ENCODE data around the gene LACTB. TPM values are rescaled to one million over a fixed set of nuclear protein-coding genes. Genes with fewer than 3 reads are reported as not detected.

LACTB gene
- total and polyA plus RNA-seq, 10 of the 15 experiments (the other 5 are each of a cell fraction or from before 2014, with no cell fraction given), result 5.0 to 35.3 (median 16.6) TPM

DNA sequence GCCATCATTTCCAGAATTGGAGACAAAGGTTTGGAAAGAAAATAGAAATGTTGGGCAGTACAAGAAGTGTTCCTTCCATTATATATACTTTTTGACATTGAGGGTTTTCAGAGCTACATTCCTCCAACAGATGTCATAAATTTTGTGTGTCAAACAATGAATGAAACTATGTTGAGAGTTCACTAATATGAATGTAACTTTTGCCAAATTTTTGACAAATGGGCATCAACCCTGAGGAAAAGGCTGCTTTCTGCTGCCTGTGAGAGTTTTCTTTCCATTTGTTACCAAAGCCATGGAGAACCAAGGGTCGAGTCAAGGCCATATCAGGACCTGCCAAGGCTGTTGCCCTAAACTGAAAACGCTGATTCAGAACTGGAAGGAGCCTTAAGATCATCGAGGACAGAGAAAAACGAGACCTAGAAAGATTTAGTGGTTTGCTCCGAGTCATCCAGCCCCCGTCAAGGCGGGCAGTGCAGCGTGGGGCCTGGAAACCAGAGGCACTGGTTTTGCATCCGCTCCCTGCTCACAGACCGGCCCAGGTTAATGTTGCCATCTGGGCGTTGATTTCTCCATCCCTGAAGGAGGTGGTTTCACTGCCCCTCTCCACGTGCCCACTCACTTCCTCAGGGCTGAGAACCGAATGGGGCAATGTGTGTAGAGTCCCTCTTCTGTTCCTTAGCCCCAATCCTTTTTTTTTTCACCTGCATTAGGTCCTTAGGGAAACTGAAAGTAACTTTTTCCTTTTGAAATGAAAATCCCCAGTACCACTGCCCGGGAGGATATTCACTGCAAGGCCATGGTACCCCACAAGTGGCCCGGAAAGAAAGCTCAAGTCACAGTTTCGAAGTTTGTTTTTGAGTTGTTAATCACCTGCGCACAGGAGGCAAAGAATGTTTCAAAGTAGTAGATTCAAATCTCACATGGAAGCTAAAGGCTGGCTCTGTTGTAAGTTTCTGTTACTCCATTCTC, 46.4 kb upstream of the LACTB start:
- no peak for DNase-seq (ENCODE audit: low read depth, low spot score)
- no peak overlapping the region for H3K4me2 ChIP-seq (ENCODE audit: control insufficient read depth, insufficient read depth)
- SMC1A ChIA-PET (ENCODE audit: uncharacterized antibody, unreplicated experiment), result interaction anchor here (0.7 to 0.8 kb wide), 2 partner anchors 31 to 36 kb away, joined by 3 read pairs; no protein-coding TSS in a partner anchor
- RAD21 ChIA-PET (ENCODE audit: unreplicated experiment), result no interaction called here
- WGBS (ENCODE audit: insufficient coverage, insufficient replicate concordance, low lambda C conversion rate, missing lambda C conversion rate), result 35% methylated on average over 17 of the region's 17 CpGs
- in situ Hi-C loops (cut with MboI), result no loop called here
- no peaks in the 10 kb centered on the region for H3K9me3 ChIP-seq (replicated peaks; ENCODE audit: control insufficient read depth, insufficient read depth, low read length)
- H3K27me3 ChIP-seq (replicated peaks in 1 of 2; ENCODE audit: control insufficient read depth in 2 of 2, insufficient read depth in 2 of 2, low read length in 1 of 2), result no peaks in the 10 kb centered on the region
- no peak for ATAC-seq
- no peak overlapping the region for H3K27ac ChIP-seq (ENCODE audit: control insufficient read depth, insufficient read depth)
- POLR2A ChIA-PET, result no interaction called here
- H3K4me3 ChIP-seq, result no peak overlapping the region
- FAIRE-seq, result no peak
- CTCF ChIA-PET, result interaction anchor here (1.7 kb wide), 1 partner anchor 19 kb away, joined by 4 read pairs; no protein-coding TSS in a partner anchor
- H3K4me1 ChIP-seq (ENCODE audit: control insufficient read depth, insufficient read depth, low read length), result peaks cover 9% of the 10 kb centered on the region
- intact Hi-C loops (cut with micrococcal nuclease; ENCODE audit: unreplicated experiment), result no loop called here
- TF ChIP-seq HDGF (IDR thresholded peaks at IDR 0.05) (no peak), RFX5 (IDR thresholded peaks at IDR 0.05; ENCODE audit: low read depth, low read length) (no peak), SMAD5 (IDR thresholded peaks at IDR 0.05; ENCODE audit: low read depth) (no peak), ZNF207 (IDR thresholded peaks at IDR 0.05; ENCODE audit: borderline replicate concordance) (no peak), ZNF24 (IDR thresholded peaks at IDR 0.05) (no peak), POLR2A (IDR thresholded peaks at IDR 0.05; ENCODE audit: low read depth, low read length) (no peak)
- TF ChIP-seq, protein P1, sequence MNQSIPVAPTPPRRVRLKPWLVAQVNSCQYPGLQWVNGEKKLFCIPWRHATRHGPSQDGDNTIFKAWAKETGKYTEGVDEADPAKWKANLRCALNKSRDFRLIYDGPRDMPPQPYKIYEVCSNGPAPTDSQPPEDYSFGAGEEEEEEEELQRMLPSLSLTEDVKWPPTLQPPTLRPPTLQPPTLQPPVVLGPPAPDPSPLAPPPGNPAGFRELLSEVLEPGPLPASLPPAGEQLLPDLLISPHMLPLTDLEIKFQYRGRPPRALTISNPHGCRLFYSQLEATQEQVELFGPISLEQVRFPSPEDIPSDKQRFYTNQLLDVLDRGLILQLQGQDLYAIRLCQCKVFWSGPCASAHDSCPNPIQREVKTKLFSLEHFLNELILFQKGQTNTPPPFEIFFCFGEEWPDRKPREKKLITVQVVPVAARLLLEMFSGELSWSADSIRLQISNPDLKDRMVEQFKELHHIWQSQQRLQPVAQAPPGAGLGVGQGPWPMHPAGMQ (IDR thresholded peaks at IDR 0.05; ENCODE audit: borderline replicate concordance), result no peak
- TF ChIP-seq, protein P2, sequence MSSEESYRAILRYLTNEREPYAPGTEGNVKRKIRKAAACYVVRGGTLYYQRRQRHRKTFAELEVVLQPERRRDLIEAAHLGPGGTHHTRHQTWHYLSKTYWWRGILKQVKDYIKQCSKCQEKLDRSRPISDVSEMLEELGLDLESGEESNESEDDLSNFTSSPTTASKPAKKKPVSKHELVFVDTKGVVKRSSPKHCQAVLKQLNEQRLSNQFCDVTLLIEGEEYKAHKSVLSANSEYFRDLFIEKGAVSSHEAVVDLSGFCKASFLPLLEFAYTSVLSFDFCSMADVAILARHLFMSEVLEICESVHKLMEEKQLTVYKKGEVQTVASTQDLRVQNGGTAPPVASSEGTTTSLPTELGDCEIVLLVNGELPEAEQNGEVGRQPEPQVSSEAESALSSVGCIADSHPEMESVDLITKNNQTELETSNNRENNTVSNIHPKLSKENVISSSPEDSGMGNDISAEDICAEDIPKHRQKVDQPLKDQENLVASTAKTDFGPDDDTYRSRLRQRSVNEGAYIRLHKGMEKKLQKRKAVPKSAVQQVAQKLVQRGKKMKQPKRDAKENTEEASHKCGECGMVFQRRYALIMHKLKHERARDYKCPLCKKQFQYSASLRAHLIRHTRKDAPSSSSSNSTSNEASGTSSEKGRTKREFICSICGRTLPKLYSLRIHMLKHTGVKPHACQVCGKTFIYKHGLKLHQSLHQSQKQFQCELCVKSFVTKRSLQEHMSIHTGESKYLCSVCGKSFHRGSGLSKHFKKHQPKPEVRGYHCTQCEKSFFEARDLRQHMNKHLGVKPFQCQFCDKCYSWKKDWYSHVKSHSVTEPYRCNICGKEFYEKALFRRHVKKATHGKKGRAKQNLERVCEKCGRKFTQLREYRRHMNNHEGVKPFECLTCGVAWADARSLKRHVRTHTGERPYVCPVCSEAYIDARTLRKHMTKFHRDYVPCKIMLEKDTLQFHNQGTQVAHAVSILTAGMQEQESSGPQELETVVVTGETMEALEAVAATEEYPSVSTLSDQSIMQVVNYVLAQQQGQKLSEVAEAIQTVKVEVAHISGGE (CRISPR knock-in tag; IDR thresholded peaks at IDR 0.05), result no peak
- TF ChIP-seq, protein P3, sequence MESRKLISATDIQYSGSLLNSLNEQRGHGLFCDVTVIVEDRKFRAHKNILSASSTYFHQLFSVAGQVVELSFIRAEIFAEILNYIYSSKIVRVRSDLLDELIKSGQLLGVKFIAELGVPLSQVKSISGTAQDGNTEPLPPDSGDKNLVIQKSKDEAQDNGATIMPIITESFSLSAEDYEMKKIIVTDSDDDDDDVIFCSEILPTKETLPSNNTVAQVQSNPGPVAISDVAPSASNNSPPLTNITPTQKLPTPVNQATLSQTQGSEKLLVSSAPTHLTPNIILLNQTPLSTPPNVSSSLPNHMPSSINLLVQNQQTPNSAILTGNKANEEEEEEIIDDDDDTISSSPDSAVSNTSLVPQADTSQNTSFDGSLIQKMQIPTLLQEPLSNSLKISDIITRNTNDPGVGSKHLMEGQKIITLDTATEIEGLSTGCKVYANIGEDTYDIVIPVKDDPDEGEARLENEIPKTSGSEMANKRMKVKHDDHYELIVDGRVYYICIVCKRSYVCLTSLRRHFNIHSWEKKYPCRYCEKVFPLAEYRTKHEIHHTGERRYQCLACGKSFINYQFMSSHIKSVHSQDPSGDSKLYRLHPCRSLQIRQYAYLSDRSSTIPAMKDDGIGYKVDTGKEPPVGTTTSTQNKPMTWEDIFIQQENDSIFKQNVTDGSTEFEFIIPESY (IDR thresholded peaks at IDR 0.05), result no peak
- H4K20me1 ChIP-seq (ENCODE audit: control insufficient read depth, insufficient read depth), result no peaks in the 10 kb centered on the region; the same call in 1 of the 2 replicates
- H3K36me3 ChIP-seq (ENCODE audit: control insufficient read depth in 2 of 2, insufficient read depth in 2 of 2, low read length in 1 of 2), result no peaks in the 10 kb centered on the region
- no peaks in the 10 kb centered on the region for H3K79me2 ChIP-seq (ENCODE audit: control insufficient read depth, insufficient read depth, low read length)
- BruUV-seq (replicated peaks), result no TSS peak
- H3K9ac ChIP-seq (ENCODE audit: control insufficient read depth, insufficient read depth, low read length), result no peak overlapping the region
- H2AFZ ChIP-seq (ENCODE audit: control insufficient read depth, low read depth, low read length), result no peak overlapping the region
